ENCODE results near the gene TTF1. TPM values are rescaled to one million over a fixed set of nuclear protein-coding genes. Genes with fewer than 3 reads are reported as not detected.

TTF1 gene
- total and polyA plus RNA-seq, 4 donors: 11.9 to 33.4 (median 18.7) TPM

DNA sequence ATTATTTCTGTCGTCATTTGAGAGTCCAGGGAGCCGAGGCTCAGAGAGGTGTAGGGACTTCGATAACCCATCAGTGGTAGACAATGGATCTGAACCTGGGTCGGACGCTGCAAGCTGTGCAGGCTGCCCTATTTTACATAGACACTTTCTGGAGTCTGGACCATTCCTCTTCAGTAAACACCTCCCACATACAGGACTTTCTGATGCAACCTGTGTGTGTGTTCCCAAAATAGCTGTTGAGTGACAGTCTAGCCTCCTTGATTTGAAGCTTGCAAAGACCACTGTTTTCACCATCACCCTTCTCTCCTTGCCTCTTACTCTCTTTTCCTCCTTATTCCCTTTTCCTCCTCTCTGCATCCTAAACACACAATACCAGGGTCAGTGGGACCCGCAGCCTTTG lies 34.1 kb upstream of the TTF1 start:
- intact Hi-C loops (cut with DNase I): no loop called here
- Histone ChIP-seq H3K36me3 (ENCODE audit: control insufficient read depth in 1 of 2, insufficient read depth in 2 of 2, low read length in 1 of 2) (no peaks in the 10 kb centered on the region), H3K4me1 (ENCODE audit: control insufficient read depth in 1 of 2, insufficient read depth in 2 of 2, low read length in 2 of 2) (no peaks in the 10 kb centered on the region), H3K9me3 (ENCODE audit: control insufficient read depth, low read length) (no peaks in the 10 kb centered on the region), H3K4me3 (ENCODE audit: low read length in 2 of 2) (no peak overlapping the region), H3K27me3 (ENCODE audit: control insufficient read depth in 1 of 2, insufficient read depth in 2 of 2, low read length in 1 of 2) (no peaks in the 10 kb centered on the region), H3K27ac (ENCODE audit: low read depth in 1 of 2, low read length in 2 of 2) (no peak overlapping the region)
- 64 to 71% methylated on average over 6 of the region's 6 CpGs for WGBS, 2 donors
- ATAC-seq (ENCODE audit: low FRiP score): no peak
- peak in 1 of 2 donors; percentile 11 for DNase-seq

DNA sequence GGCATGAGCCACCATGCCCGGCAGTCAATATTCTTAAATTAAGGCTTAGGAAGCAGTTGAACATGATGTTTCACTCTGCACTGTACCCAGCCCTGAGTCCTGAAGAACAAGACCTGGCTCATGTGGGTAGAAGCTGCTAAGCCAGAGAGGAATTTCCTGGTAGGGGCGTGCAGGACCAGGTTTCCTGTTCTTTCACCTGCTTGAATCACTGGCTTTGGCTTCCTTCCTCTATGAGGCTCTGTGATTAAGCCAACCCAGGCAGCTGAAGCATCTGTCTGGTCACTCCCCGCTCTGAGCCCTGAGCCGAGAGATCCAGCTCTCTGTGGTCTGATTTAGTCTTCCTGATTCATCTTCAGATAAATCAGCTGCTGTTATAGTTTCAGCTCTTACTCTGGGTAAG lies 32.5 kb upstream of the TTF1 start:
- intact Hi-C loops (cut with DNase I): no loop called here
- H3K4me1 ChIP-seq (ENCODE audit: control insufficient read depth in 1 of 2, insufficient read depth in 2 of 2, low read length in 2 of 2): no peaks in the 10 kb centered on the region
- no peaks in the 10 kb centered on the region for H3K9me3 ChIP-seq (ENCODE audit: control insufficient read depth, low read length)
- no peak overlapping the region for H3K27ac ChIP-seq (ENCODE audit: low read depth in 1 of 2, low read length in 2 of 2)
- WGBS, 2 donors: 82 to 85% methylated on average over 4 of the region's 4 CpGs
- H3K27me3 ChIP-seq (ENCODE audit: control insufficient read depth in 1 of 2, insufficient read depth in 2 of 2, low read length in 1 of 2): no peaks in the 10 kb centered on the region
- ATAC-seq (ENCODE audit: low FRiP score) (no peak), DNase-seq (peak in 1 of 2 donors; percentile 24)
- no peaks in the 10 kb centered on the region for H3K36me3 ChIP-seq (ENCODE audit: control insufficient read depth in 1 of 2, insufficient read depth in 2 of 2, low read length in 1 of 2)
- H3K4me3 ChIP-seq (ENCODE audit: low read length in 2 of 2): no peak overlapping the region

DNA sequence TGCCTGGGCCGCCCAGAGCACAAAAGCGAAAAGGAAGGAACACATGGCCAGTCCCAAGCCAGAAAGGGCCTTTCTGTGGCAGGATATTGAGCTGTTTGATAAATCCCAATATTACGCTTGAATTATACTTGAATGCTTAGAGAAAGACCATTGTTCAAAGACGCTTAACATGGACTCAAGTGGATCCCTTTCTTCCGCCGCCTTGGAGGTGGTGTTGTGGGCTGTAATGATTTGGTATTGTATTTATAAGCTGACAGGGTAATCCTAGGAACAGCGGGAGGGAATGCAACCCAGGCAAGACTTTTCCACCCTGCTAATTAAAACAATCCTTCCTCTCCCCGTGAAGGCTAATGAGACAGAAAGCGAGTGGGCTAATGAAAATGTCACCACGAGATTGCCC lies 28.2 kb upstream of the TTF1 start:
- ATAC-seq (ENCODE audit: low FRiP score): no peak

DNA sequence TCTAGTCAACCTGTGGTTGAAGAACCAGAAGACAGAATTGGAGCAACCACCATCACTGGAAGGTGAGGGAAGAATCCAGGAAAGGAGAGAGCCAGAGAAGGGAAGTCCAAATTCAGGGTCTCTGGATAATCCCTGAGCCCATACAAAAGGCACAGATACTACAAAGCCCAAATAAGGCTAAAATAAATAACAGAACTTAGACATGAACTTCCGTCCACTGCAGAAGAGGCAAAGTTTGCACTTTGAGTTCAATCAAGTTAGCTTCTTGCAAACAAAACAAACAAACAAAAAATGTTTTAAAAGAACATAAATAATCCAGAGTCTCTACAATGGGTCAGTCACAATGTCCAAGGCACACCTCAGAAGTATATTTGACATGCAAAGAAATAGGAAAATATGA lies 24.4 kb upstream of the TTF1 start:
- peaks cover 0 to 2% of the 10 kb centered on the region in 2 donors for H3K27me3 ChIP-seq (ENCODE audit: control insufficient read depth in 1 of 2, insufficient read depth in 2 of 2, low read length in 1 of 2)
- H3K4me1 ChIP-seq (ENCODE audit: control insufficient read depth in 1 of 2, insufficient read depth in 2 of 2, low read length in 2 of 2): no peaks in the 10 kb centered on the region
- no peak overlapping the region for H3K27ac ChIP-seq (ENCODE audit: low read depth in 1 of 2, low read length in 2 of 2)
- H3K36me3 ChIP-seq (ENCODE audit: control insufficient read depth in 1 of 2, insufficient read depth in 2 of 2, low read length in 1 of 2): no peaks in the 10 kb centered on the region
- ATAC-seq (ENCODE audit: low FRiP score) (no peak), DNase-seq (no peak)
- intact Hi-C loops (cut with DNase I): no loop called here
- WGBS, 2 donors: 28 to 41% methylated on average over 1 of the region's 1 CpG
- H3K4me3 ChIP-seq (ENCODE audit: low read length in 2 of 2): no peak overlapping the region
- H3K9me3 ChIP-seq (ENCODE audit: control insufficient read depth, low read length): peaks cover 3% of the 10 kb centered on the region

More for the DNA sequence above, 28.2 kb upstream of the TTF1 start:
- 45 to 47% methylated on average over 10 of the region's 10 CpGs for WGBS, 2 donors
- no peak overlapping the region for H3K4me3 ChIP-seq (ENCODE audit: low read length in 2 of 2)
- H3K27ac ChIP-seq (ENCODE audit: low read depth in 1 of 2, low read length in 2 of 2): no peak overlapping the region
- H3K4me1 ChIP-seq (ENCODE audit: control insufficient read depth in 1 of 2, insufficient read depth in 2 of 2, low read length in 2 of 2): no peaks in the 10 kb centered on the region
- no peaks in the 10 kb centered on the region for H3K36me3 ChIP-seq (ENCODE audit: control insufficient read depth in 1 of 2, insufficient read depth in 2 of 2, low read length in 1 of 2)
- intact Hi-C loops (cut with DNase I): no loop called here
- no peaks in the 10 kb centered on the region for H3K27me3 ChIP-seq (ENCODE audit: control insufficient read depth in 1 of 2, insufficient read depth in 2 of 2, low read length in 1 of 2)
- no peaks in the 10 kb centered on the region for H3K9me3 ChIP-seq (ENCODE audit: control insufficient read depth, low read length)
- no peak for DNase-seq

DNA sequence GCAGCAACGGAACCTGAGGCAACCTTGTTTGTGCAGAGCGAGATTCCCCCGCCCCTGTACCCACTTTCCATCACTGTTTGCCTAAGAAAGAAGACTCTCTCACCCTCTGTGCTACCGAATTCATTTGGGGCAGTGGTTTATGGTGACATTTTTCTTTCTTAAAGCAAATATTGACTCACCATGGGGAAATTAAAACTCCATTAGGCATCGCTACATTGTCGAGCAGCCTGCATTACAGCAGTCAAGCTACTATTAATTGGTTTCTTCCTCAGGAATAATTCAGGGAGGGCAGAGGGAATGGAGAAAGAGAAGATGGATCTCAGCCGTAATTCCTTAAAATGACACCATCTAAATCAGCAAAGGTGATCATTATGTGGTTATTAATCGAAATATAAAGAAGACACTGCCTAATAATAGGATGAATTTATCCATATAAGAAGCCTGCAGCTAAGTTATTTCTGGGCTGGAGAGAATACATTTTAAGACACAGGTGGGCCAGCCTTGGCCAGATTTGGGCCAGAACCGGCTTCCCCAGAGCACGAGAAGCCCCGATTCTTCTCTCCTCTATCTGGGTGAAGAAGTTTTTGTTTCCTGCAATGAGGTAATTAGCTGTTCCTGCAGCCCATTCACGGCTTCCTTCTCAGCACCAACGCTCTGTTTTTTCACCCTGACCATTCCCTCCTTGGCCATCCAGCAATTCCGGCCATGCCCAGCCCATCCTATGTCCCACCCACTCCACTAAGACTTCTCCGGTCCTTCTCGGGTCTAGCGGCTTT lies 20.2 kb upstream of the TTF1 start:
- Histone ChIP-seq H3K9me3 (ENCODE audit: control insufficient read depth, low read length) (peaks cover 3% of the 10 kb centered on the region), H3K4me1 (ENCODE audit: control insufficient read depth in 1 of 2, insufficient read depth in 2 of 2, low read length in 2 of 2) (no peaks in the 10 kb centered on the region), H3K4me3 (ENCODE audit: low read length in 2 of 2) (no peak overlapping the region), H3K36me3 (ENCODE audit: control insufficient read depth in 1 of 2, insufficient read depth in 2 of 2, low read length in 1 of 2) (no peaks in the 10 kb centered on the region), H3K27ac (ENCODE audit: low read depth in 1 of 2, low read length in 2 of 2) (no peak overlapping the region), H3K27me3 (ENCODE audit: control insufficient read depth in 1 of 2, insufficient read depth in 2 of 2, low read length in 1 of 2) (peaks cover 0 to 2% of the 10 kb centered on the region in 2 donors)
- DNase-seq (no peak), ATAC-seq (ENCODE audit: low FRiP score) (no peak)
- 31 to 36% methylated on average over 17 of the region's 17 CpGs for WGBS, 2 donors
- intact Hi-C loops (cut with DNase I): no loop called here

DNA sequence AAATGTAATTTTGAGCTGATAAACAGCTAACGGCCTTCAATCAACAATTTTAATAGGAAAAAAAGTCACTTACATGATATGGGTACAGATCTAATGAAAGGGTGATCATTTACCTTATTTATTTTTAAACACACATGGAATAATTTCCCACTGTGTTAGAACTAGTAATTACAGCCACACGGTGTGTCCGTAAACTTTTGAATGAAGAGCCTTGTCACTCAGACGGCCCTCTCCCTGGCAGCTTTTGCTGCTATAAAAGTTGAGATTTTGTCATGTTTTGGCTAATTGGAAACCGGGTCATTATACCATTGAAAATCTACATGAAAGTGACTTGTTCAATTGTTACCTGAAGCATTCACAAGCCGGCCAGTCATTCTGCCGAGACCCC lies 19.0 kb upstream of the TTF1 start:
- Histone ChIP-seq H3K9me3 (ENCODE audit: control insufficient read depth, low read length) (peaks cover 3% of the 10 kb centered on the region), H3K27ac (ENCODE audit: low read depth in 1 of 2, low read length in 2 of 2) (no peak overlapping the region), H3K36me3 (ENCODE audit: control insufficient read depth in 1 of 2, insufficient read depth in 2 of 2, low read length in 1 of 2) (no peaks in the 10 kb centered on the region), H3K27me3 (ENCODE audit: control insufficient read depth in 1 of 2, insufficient read depth in 2 of 2, low read length in 1 of 2) (peaks cover 0 to 2% of the 10 kb centered on the region in 2 donors), H3K4me3 (ENCODE audit: low read length in 2 of 2) (no peak overlapping the region), H3K4me1 (ENCODE audit: control insufficient read depth in 1 of 2, insufficient read depth in 2 of 2, low read length in 2 of 2) (no peaks in the 10 kb centered on the region)
- ATAC-seq (ENCODE audit: low FRiP score) (no peak), DNase-seq (no peak)
- WGBS, 2 donors: 29 to 34% methylated on average over 7 of the region's 7 CpGs
- intact Hi-C loops (cut with DNase I): no loop called here

DNA sequence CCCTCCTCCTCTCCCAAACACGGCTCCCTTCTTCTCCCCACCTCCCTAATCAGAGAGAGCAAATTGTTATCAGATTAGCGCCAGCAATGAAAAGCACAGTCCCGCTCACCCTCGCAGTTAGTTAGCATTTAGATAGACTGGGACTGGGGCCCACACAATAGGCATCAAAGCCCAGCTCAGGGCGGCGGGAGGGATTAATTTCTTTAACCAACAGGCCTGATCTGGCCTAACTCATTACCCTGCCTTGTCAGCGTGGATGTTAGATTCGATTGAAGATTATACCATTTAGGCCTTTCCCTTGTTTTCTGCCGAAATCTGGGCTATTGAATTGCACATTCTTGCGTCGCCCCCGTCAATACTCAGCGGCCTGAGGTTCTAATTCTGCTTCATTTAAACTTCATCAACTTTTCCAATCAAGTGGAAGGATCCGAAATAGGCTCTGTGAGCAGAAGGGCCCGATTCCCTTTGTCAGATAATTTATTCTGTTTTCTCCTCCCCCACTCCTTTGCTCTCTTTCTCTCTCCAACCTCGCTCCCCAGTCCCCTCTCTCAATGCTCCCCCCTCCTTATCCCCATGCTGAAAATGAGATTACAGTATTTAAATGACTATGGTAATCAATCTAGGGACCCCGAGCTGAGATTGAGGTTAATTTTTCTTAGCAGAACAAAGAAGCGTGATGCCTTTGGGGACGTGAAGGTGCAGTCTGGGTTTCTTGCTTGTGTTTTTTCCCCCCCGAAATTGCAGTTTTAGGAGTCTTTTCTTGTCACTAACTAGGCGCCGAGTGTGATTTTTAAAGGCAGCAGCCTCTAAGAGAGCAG lies 18.4 kb upstream of the TTF1 start:
- DNase-seq (no peak), ATAC-seq (ENCODE audit: low FRiP score) (no peak)
- no peak overlapping the region for H3K4me3 ChIP-seq (ENCODE audit: low read length in 2 of 2)
- H3K9me3 ChIP-seq (ENCODE audit: control insufficient read depth, low read length): peaks cover 3% of the 10 kb centered on the region
- 27 to 33% methylated on average over 22 of the region's 22 CpGs for WGBS, 2 donors
- H3K27ac ChIP-seq (ENCODE audit: low read depth in 1 of 2, low read length in 2 of 2): no peak overlapping the region
- H3K4me1 ChIP-seq (ENCODE audit: control insufficient read depth in 1 of 2, insufficient read depth in 2 of 2, low read length in 2 of 2): no peaks in the 10 kb centered on the region
- no peaks in the 10 kb centered on the region for H3K36me3 ChIP-seq (ENCODE audit: control insufficient read depth in 1 of 2, insufficient read depth in 2 of 2, low read length in 1 of 2)
- intact Hi-C loops (cut with DNase I): no loop called here
- H3K27me3 ChIP-seq (ENCODE audit: control insufficient read depth in 1 of 2, insufficient read depth in 2 of 2, low read length in 1 of 2): peaks cover 0 to 2% of the 10 kb centered on the region in 2 donors

DNA sequence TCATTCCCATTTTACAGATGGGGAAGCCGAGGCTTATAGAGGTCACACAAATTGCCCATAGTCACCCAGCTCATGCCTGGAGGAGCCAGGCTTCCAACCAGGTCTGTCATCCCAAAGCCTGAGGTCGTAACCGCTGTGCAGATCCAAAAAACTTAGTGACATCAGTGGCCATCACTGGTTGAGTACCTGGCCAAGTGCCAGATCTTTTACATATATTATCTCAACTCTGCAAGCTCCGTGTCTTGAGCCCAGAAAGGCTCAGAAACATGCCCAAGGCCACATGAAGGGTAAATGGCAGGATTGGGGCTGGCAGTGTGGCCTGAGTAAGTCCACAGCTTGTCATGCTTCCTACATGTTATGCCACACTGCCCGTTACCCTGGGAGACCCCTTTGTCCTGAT lies 16.9 kb upstream of the TTF1 start:
- H3K4me3 ChIP-seq (ENCODE audit: low read length in 2 of 2): no peak overlapping the region
- DNase-seq (no peak), ATAC-seq (ENCODE audit: low FRiP score) (no peak)
- WGBS, 2 donors: 71 to 79% methylated on average over 5 of the region's 5 CpGs
- H3K27ac ChIP-seq (ENCODE audit: low read depth in 1 of 2, low read length in 2 of 2): no peak overlapping the region
- H3K9me3 ChIP-seq (ENCODE audit: control insufficient read depth, low read length): peaks cover under 1% of the 10 kb centered on the region
- intact Hi-C loops (cut with DNase I): no loop called here
- H3K27me3 ChIP-seq (ENCODE audit: control insufficient read depth in 1 of 2, insufficient read depth in 2 of 2, low read length in 1 of 2): peaks cover 0 to 4% of the 10 kb centered on the region in 2 donors
- no peaks in the 10 kb centered on the region for H3K4me1 ChIP-seq (ENCODE audit: control insufficient read depth in 1 of 2, insufficient read depth in 2 of 2, low read length in 2 of 2)
- no peaks in the 10 kb centered on the region for H3K36me3 ChIP-seq (ENCODE audit: control insufficient read depth in 1 of 2, insufficient read depth in 2 of 2, low read length in 1 of 2)

DNA sequence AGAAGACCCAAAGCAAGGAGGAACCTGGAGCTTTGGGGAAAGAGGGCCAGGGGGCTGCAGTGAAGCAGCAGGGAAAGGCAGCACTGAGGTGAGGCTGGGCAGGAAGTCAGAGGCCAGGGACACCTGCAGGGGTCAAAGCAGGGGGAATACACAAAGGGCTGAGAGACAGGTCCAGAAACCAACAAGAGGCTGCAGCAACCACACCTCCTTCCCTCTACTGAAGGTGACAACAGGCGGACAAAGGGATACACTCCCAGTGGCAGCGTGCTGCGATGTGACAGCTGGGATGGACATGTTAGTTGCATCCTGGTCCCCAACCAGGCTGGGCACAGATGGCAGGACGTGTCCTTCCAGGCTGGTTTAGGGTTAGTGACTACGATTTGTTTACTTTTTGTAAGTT lies 15.9 kb upstream of the TTF1 start:
- Histone ChIP-seq H3K27ac (ENCODE audit: low read depth in 1 of 2, low read length in 2 of 2) (no peak overlapping the region), H3K4me1 (ENCODE audit: control insufficient read depth in 1 of 2, insufficient read depth in 2 of 2, low read length in 2 of 2) (no peaks in the 10 kb centered on the region), H3K27me3 (ENCODE audit: control insufficient read depth in 1 of 2, insufficient read depth in 2 of 2, low read length in 1 of 2) (peaks cover 0 to 4% of the 10 kb centered on the region in 2 donors), H3K36me3 (ENCODE audit: control insufficient read depth in 1 of 2, insufficient read depth in 2 of 2, low read length in 1 of 2) (no peaks in the 10 kb centered on the region), H3K4me3 (ENCODE audit: low read length in 2 of 2) (no peak overlapping the region), H3K9me3 (ENCODE audit: control insufficient read depth, low read length) (no peaks in the 10 kb centered on the region)
- no peak for ATAC-seq (ENCODE audit: low FRiP score)
- intact Hi-C loops (cut with DNase I): no loop called here
- no peak for DNase-seq
- 56 to 67% methylated on average over 5 of the region's 5 CpGs for WGBS, 2 donors

Data from aorta (tissue), 5 donors.